ENCODE data around the gene SRPRB.

The SRPRB gene

GRCh38 chr3:133831966-133832801, 26.6 kb downstream of the SRPRB start:
- H3K4me3 ChIP-seq (replicated peaks; ENCODE audit: insufficient read depth, low read length) = no peak overlapping the region
- no peaks in the 10 kb centered on the region for H3K27me3 ChIP-seq (ENCODE audit: insufficient read depth, poor library complexity, severe bottlenecking)
- no peak for TF ChIP-seq CTCF (IDR thresholded peaks at IDR 0.05; ENCODE audit: insufficient read depth, low read length)
- no peak for TF ChIP-seq POLR2AphosphoS5 (IDR thresholded peaks at IDR 0.05; ENCODE audit: low read depth)
- no peak for TF ChIP-seq GABPA (IDR thresholded peaks at IDR 0.05; ENCODE audit: low read depth)
- TF ChIP-seq SPI1 (IDR thresholded peaks at IDR 0.05; ENCODE audit: borderline replicate concordance, low read depth) = no peak
- no peak for TF ChIP-seq REST (IDR thresholded peaks at IDR 0.05; ENCODE audit: insufficient replicate concordance, low read depth)
- DNase-seq (ENCODE audit: low read depth in 1 of 2, low spot score in 1 of 2) = no peak
- H3K27ac ChIP-seq (replicated peaks) = no peak overlapping the region

GRCh38 chr3:133832802-133833144, 27.2 kb downstream of the SRPRB start:
- DNase-seq (ENCODE audit: low read depth in 1 of 2, low spot score in 1 of 2) = no peak
- Histone ChIP-seq H3K27ac (replicated peaks) (no peak overlapping the region), H3K4me3 (replicated peaks; ENCODE audit: insufficient read depth, low read length) (no peak overlapping the region), H3K27me3 (ENCODE audit: insufficient read depth, poor library complexity, severe bottlenecking) (no peaks in the 10 kb centered on the region)
- no peak for TF ChIP-seq GABPA (IDR thresholded peaks at IDR 0.05; ENCODE audit: low read depth)
- no peak for TF ChIP-seq SPI1 (IDR thresholded peaks at IDR 0.05; ENCODE audit: borderline replicate concordance, low read depth)
- TF ChIP-seq REST (IDR thresholded peaks at IDR 0.05; ENCODE audit: insufficient replicate concordance, low read depth) = no peak

- DNase-seq (ENCODE audit: low read depth in 1 of 2, low spot score in 1 of 2) = no peak
Observed at GRCh38 chr3:133833267-133833666, 27.7 kb downstream of the SRPRB start.

More at GRCh38 chr3:133833267-133833666, 27.7 kb downstream of the SRPRB start:
- Histone ChIP-seq H3K4me3 (replicated peaks; ENCODE audit: insufficient read depth, low read length) (no peak overlapping the region), H3K27me3 (ENCODE audit: insufficient read depth, poor library complexity, severe bottlenecking) (no peaks in the 10 kb centered on the region), H3K27ac (replicated peaks) (no peak overlapping the region)
- no peak for TF ChIP-seq REST (IDR thresholded peaks at IDR 0.05; ENCODE audit: insufficient replicate concordance, low read depth)
- no peak for TF ChIP-seq CTCF (IDR thresholded peaks at IDR 0.05; ENCODE audit: insufficient read depth, low read length)
- TF ChIP-seq SPI1 (IDR thresholded peaks at IDR 0.05; ENCODE audit: borderline replicate concordance, low read depth) = no peak
- TF ChIP-seq POLR2AphosphoS5 (IDR thresholded peaks at IDR 0.05; ENCODE audit: low read depth) = no peak
- TF ChIP-seq GABPA (IDR thresholded peaks at IDR 0.05; ENCODE audit: low read depth) = no peak

Measured in HL-60 (cell line).